HG03354 (cell line): Measurements from ENCODE around the gene CASQ1.

Experiments
- ATAC-seq: cut with Tn5 transposase; IDR thresholded peaks from one replicate; pipeline ENCODE4 v1.9.1; 2021; ENCODE audit warnings: mild to moderate bottlenecking; ENCODE audit not compliant: unreplicated experiment, poor library complexity, severe bottlenecking

CASQ1 gene

GRCh38 chr1:160167580-160167979, 22.8 kb upstream of the CASQ1 start:
- ATAC-seq, result no peak

DNA sequence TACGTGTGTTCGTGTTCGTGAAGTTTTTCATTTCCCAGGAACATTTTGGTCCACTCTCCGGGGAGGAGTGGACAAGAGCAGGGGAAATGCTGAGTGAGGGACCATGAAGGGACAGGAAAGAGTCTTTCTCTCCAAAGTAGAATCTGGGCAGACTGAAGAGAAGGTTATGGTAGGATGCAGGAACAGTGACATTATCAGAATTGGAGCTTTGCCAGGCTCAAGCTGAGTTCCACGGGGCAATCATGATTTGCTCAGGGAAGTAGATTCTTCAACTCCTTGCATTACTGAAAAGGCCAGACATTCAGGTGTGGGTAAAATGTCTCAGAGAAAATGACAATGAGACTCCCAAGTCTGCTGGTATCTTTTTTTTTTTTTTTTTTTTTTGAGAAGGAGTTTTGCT, 22.4 kb upstream of the CASQ1 start:
- no peak for ATAC-seq

DNA sequence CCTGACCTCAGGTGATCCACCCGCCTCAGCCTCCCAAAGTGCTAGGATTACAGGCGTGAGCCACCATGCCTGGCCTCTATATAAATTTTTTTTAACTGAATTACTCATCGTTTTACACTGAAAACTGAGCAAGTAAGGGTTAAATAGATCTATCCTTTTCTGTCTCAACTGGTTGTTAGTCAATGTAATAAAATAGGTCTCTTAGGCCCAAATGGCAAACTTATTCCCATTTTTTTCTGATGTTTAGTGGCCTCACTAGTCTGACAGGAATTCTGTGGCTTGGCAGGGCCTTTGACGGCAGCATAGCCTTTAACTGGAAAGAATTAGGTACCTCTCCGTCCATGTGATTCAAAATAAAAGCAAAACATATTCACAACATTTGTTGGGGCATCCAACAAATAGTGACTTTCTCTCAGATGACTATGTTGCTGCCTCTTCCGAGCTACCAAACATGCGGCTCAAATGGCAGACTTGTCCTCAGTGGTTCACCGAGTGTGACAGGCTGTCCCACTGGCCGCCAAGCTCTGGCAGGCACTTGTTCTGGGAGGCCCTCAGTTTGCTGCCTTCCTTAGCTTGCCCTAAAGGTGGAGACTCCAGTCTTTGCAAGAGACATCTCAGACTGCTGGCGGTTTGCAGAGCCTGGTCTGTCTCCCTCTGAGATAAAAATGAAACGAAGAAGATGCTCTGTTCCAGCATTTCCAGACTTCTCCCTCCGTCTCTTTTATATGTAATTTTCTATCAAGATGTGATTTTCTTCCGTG, 21.6 kb upstream of the CASQ1 start:
- ATAC-seq, result no peak

DNA sequence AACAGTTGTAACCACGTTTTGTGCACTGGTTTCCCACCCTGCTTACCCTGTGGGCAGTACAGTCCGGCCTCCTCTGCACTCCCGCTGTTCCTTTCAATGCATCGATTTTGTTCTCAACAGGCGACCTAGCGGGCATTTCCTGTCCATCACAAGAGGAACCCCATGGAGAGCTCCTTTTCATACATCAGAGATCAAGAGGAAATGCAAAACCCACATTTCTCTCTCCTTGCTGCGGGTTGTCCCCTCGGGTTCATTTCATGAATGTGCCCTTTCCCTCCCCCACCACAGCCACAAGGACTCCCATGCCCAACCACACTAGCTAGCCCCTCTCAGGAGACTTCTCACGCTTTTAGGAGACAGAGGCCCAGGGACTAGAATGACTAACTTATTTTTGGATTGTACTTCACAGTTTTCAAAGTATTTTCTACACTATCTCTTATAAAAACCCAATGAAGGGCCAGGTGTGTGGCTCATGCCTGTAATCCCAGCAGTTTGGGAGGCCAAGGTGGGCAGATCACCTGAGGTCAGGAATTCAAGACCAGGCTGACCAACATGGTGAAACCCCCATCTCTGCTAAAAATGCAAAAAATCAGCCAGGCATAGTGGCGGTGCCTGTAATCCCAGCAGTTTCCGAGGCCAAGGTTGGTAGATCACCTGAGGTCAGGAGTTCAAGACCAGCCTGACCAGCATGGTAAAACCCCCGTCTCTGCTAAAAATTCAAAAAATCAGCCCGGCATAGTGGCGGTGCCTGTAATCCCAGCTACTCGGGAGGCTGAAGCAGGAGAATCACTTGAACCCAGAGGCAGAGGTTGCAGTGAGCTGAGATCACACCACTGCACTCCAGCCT, 20.6 kb upstream of the CASQ1 start:
- peak; percentile 62 for ATAC-seq

DNA sequence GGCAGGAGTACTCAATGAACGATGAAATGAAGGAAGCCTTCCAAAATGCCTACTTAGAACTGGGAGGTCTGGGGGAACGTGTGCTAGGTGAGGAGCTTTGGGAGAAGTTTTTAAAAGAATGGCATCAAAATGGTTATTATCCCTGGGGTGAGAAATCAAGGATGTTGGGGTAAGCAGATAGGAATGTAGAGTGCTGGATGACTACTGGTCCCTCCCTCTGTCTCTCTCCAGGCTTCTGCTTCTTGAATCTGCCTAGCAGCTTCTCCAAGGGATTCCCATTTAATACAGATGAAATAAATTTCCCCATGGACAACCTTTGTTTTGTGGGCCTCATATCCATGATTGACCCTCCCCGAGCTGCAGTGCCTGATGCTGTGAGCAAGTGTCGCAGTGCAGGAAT, 19.0 kb upstream of the CASQ1 start:
- ATAC-seq, result no peak

DNA sequence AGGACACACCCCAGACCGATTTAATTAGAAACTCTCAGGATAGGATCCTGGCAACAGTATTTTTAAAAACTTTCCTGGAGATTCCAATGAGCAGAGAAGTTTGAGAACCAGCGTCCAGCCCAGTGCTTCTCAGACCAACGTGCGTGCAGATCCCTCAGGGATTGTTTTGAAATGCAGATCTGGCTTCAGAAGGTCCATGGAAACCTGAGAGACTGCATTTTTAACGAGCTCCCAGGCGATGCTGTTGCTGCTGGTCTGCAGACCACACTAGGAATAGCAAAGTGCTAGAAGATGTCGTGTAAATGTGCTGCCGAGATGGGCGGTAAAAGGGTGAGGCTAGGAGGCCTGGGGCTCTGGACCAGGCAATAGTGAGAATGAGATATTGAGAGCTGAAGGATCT, 18.4 kb upstream of the CASQ1 start:
- ATAC-seq, result no peak

DNA sequence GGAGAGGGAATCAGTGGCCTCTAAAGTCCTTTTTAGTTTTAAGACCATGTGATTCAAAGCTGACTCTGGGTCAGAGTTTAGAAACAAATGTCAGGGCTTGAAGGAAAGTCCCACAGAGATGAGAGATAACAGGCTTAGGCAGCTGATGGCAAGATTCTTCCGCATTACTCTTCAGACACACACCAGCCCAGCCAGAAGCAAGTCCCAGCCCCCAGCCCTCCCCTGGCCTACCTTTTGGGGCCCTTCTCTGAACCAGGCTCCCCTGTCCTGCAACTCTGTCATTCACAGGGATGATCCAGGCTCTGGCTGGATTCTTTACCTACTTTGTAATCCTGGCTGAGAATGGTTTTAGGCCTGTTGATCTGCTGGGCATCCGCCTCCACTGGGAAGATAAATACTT, 13.1 kb upstream of the CASQ1 start:
- ATAC-seq, result no peak

DNA sequence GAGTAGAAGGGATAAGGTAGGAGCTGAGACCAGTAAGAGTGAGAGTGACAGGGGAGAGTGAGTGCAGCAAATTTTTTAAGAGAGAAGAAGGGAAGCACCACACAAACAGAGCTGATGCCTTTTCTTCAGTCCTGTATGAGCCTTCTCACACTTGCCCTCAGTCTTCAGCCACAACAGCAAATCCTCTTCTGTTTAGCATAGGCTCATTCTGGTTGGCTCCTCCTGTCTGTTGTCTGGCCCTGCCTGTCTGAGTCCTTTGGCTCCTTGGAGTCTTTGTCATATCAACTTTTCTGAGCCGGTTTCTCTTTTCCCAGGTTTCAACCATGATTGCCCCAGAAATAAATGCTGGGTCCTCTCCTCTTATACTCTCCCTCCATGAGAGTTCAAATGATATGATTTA, 12.7 kb upstream of the CASQ1 start:
- no peak for ATAC-seq

- ATAC-seq, result no peak
These were observed 11.6 kb upstream of the CASQ1 start for GRCh38 chr1:160178731-160179130.

DNA sequence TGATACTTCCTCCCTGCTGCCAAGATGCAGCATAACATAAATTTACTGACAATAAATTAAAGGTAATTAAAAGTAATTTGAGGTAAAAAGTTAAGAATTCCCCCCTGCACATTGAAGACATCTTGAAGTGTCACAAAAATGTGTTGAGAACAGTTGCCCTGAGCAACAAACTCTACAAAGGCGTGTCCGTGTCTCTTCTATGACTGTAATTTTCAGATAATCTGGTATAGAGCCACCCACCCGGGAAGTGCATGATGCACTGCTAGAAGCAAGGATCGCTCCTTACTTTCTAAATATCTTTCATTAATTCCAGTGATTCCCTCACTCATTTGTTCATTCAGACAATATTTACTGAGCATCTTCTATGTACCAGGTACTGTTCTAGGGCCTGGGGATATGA, 11.0 kb upstream of the CASQ1 start:
- no peak for ATAC-seq

DNA sequence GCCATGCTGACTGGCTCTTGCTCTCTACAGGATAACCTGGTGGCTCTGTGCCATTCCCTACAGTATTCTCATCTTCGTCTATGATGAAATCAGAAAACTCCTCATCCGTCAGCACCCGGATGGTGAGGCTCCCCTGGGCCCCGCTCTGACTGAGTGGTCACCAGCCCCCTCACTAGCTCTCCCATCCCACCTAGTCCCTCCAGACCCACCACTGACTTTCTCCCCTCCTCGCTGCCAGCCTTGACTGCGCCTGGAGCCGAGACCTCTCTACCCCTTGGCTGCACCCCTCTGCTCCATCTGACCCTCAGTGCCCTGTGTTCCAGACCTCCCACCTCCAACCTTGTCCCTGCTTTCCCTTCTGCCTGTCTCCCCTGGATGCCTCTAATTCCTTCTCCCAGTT, 4.1 kb upstream of the CASQ1 start:
- no peak for ATAC-seq

DNA sequence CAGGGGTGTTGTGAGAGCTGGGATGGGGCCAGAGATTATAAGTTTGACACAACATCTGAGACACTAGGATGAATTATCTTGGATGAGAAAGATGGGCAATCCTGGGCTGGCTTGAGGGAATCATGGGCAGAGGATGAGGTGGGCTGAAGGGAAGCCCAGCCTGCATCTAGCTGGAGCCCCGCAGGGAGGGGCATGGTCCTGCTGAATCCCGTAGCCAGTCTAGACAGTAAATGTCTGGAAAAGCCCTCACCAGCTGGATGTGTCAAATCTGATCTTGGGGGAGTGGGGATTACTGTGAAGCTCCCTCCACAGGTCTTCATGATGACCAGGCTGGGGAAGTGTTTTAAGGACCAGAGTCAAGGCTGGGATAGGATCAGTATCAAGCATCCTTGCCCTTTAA, 3.6 kb upstream of the CASQ1 start:
- no peak for ATAC-seq

GRCh38 chr1:160187407-160187806, 3.0 kb upstream of the CASQ1 start:
- ATAC-seq, result no peak

DNA sequence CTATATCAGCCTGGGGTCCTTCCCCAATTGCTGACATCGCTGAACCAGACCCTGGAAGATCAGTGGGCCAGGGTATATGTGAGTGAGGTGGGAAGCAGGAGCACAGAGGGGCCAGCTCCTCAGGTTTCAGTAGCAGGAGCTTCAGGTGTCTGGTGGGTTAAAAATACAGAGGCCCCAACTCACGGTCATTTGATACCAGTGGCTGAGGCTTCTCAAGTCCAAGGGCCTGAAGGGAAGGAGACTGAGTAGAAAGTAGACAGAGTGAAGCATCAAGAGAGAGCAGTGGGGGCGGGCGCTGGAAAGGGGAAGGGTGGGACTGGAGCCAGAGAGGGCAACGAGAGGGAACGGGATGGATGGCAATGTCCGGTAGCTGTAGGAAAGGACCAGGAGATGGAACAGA, 2.0 kb upstream of the CASQ1 start:
- no peak for ATAC-seq

GRCh38 chr1:160191756-160192155, 1.4 kb downstream of the CASQ1 start:
- no peak for ATAC-seq

DNA sequence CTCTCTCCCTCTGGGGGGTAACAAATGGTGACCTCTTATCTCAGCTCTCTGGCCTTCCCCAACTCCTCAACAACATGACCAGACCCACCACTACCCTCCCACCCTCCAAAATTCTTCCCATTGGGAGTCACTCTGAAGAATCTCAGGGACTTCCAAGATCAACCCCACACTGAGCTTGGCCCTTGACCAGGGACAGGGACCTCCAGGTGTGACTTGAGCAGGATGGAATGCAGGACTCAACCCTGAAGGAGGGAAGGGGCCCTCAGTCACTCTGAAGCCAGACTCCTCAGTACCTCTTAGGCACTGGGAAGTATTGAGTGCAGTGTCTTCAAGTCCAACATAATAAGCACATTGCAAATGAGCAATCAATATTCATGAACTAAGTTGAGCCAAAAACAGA, 1.9 kb downstream of the CASQ1 start:
- no peak for ATAC-seq

DNA sequence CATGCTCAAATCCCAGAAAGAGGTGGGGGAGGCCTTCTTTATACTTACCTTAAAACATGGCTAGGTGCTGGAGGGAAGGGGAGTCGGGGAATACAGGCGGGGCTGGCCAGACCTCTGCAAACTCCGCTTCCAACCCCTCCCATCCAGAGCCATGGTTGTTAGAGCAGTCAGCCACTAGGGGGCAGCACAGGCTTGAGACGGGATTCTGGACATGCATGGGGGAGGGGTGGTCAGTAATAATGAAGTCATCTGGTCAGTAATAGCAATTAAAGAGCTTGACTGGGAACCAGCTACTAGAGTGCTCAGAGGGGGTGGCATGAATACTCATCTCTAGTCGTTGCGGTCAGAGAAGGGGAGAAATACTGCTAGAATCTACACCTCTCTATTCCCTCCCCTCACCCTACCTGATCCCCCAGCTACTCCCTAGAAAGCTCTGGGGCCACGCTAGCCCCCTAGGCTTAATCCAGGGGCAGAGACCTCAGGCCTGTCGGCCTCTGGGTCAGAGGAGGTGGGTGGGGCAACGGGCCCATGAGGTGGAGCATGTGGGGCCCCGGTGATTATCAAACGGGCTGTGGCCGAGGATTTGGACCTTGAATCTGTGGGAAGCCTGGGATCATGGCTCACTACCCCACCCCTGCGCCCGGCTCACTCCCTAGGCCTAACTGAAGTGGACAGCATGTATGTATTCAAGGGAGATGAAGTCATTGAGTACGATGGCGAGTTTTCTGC, 2.9 kb downstream of the CASQ1 start:
- ATAC-seq, result peak; percentile 78

DNA sequence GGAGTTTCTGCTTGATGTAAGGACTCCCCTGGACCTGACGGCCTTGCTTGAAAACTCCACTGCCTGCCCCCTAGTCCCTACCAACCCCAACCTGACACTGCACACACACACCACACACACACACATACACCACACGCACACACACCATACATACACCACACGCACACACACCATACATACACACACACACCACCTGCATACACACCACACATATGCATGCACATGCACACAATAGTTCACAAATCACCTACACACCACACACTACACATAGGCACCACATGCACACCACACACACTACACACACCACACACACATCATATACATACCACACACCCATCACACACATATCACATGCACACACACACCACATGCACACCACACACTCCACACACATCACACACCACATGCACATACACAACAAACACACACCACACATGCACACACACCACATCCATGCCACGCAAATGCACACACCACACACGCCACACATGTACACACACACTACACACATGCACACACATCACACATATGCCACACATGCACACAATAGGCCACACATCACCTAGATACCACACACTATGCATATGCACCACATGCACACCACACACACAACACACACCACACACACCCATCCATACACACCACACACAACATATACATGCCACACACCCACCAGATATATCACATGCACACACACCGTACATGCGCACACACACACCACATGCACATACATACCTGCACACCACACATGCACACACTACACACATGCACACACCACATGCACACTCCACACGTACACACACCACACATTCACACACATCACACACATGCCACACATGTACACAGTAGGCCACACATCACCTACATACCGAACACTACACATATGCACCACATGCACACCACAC, 3.7 kb downstream of the CASQ1 start:
- ATAC-seq, result no peak

- no peak for ATAC-seq
These were observed 4.3 kb downstream of the CASQ1 start for GRCh38 chr1:160194737-160195059.

GRCh38 chr1:160196143-160196542, 5.8 kb downstream of the CASQ1 start:
- no peak for ATAC-seq
